SU-DHL-6 (cell line): ENCODE measurements around the gene PLXDC2.

Experiments
- H2AFZ ChIP-seq: fragments of 200-600 bp; sonication (generic); 2 replicates; pipeline ENCODE4 v1.6.1; 2014; ENCODE audit warnings: low read depth, mild to moderate bottlenecking, moderate library complexity, mixed read lengths, antibody characterized with exemption, low read length; ENCODE audit not compliant: severe bottlenecking
- H3F3A ChIP-seq: fragments of 200-600 bp; shearing (Covaris generic); 2 replicates; pipeline ENCODE4 v1.6.0; 2016; ENCODE audit warnings: antibody characterized with exemption, mild to moderate bottlenecking; ENCODE audit not compliant: insufficient read depth
- H3K27ac ChIP-seq: fragments of 200-600 bp; sonication (generic); 2 replicates; pipeline ENCODE4 v1.5.1; 2016; ENCODE audit warnings: low read depth, mild to moderate bottlenecking, low read length, moderate library complexity, mixed read lengths
- H3K27me3 ChIP-seq: fragments of 200-600 bp; sonication (generic), shearing (Covaris generic); 2 replicates; pipeline ENCODE4 v1.6.0; 2014; ENCODE audit warnings: mild to moderate bottlenecking, low read length
- H3K36me3 ChIP-seq: fragments of 200-600 bp; sonication (generic); 2 replicates; pipeline ENCODE4 v1.6.1; 2014; ENCODE audit warnings: mild to moderate bottlenecking, low read length, mixed read lengths
- H3K4me2 ChIP-seq: fragments of 300-600, 200-600 bp; shearing (Covaris generic), sonication (generic); 2 replicates; pipeline ENCODE4 v1.6.0; 2014; ENCODE audit warnings: low read length, low read depth, mild to moderate bottlenecking; ENCODE audit not compliant: poor library complexity, severe bottlenecking
- H3K4me3 ChIP-seq: fragments of 200-600 bp; sonication (generic); 2 replicates; pipeline ENCODE4 v1.5.1; 2014; ENCODE audit warnings: antibody characterized with exemption, low read length, mild to moderate bottlenecking, mixed read lengths; ENCODE audit not compliant: insufficient read depth, poor library complexity, severe bottlenecking
- H3K79me2 ChIP-seq: fragments of 200-600 bp; sonication (generic); 2 replicates; pipeline ENCODE4 v1.6.1; 2014; ENCODE audit warnings: mild to moderate bottlenecking, low read length, moderate library complexity; ENCODE audit not compliant: insufficient read depth
- H3K9ac ChIP-seq: fragments of 200-600 bp; sonication (generic); 2 replicates; pipeline ENCODE4 v1.7.0; 2014; ENCODE audit warnings: mild to moderate bottlenecking, low read length
- H3K9me2 ChIP-seq: fragments of 200-600 bp; sonication (generic); replicated peaks from 2 replicates; pipeline ENCODE4 v1.6.1; 2014; ENCODE audit warnings: low read length; ENCODE audit not compliant: insufficient read depth
- H3K9me3 ChIP-seq: fragments of 200-600 bp; sonication (generic); 2 replicates; pipeline ENCODE4 v1.6.1; 2014; ENCODE audit warnings: low read length, mixed read lengths; ENCODE audit not compliant: insufficient read depth
- H4K20me1 ChIP-seq: fragments of 200-600 bp; sonication (generic); 2 replicates; pipeline ENCODE4 v1.6.1; 2014; ENCODE audit warnings: low read depth, mild to moderate bottlenecking, antibody characterized with exemption, low read length, moderate library complexity, mixed read lengths
- EZH2phosphoT487 ChIP-seq: fragments of 200-600 bp; sonication (generic), shearing (Covaris generic); conservative IDR thresholded peaks from 2 replicates; pipeline ENCODE4 v1.6.1; 2018; ENCODE audit warnings: mild to moderate bottlenecking, antibody characterized with exemption, low read length, moderate library complexity, mixed read lengths
- TF ChIP-seq, protein P1 (sequence below): fragments of 200-600 bp; sonication (generic); IDR thresholded peaks from one replicate; pipeline ENCODE4 v1.5.1; 2017; ENCODE audit warnings: antibody characterized with exemption, mild to moderate bottlenecking, low read length, moderate library complexity; ENCODE audit not compliant: insufficient read depth, poor library complexity, severe bottlenecking

Gene PLXDC2

DNA sequence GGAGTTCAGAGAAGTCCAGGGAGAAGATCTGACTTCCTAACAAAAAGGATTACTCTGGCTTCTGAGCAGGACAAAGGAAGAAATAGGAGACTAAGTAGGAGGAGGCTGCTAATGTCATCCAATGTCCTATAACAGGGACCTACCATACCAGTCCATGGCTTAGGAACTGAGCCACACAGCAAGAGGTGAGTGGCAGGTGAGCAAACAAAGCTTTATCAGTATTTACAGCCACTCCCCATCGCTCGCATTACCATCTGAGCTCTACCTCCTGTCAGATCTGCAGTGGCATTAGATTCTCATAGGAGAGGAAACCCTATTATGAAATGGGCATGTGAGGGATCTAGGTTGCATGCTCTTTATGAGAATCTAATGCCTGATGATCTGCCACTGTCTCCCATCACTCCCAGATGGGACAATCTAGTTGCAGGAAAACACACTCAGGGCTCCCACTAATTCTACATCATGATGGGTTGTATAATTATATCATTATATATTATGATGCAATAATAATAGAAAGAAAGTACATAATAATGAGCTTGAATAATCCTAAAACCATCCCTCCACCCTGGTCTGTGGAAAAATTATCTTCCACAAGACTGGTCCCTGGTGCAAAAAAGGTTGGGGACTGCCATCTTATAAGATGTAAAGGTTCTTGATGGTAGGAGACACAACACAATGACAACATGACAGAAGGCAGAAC lies 487.4 kb downstream of the PLXDC2 start:
- no peaks in the 10 kb centered on the region for H3K9me3 ChIP-seq

DNA sequence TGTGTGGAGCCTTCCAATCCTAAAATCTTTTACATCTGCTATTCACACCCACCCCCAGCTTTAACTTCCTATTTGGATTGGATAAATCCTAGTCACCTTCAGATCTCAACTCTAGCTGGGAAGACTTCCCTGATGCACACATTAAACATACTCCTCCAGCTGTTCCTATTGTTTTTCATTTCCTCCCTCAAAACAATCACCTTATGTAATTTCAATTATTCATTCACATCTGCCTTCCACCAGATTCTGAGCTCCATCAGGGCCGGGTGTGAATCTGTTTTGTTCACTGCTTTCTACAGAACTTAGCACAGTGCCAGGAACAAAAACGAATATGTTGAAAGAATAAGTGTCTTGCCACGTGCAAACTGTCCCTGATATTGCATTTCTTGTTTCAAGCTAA lies 497.4 kb downstream of the PLXDC2 start:
- Histone ChIP-seq H3K79me2 (no peaks in the 10 kb centered on the region), H3K27ac (no peak overlapping the region), H4K20me1 (no peaks in the 10 kb centered on the region), H3K4me2 (no peak overlapping the region), H2AFZ (no peak overlapping the region), H3K9me2 (no peaks in the 10 kb centered on the region), H3K27me3 (no peaks in the 10 kb centered on the region), H3K9ac (no peak overlapping the region), H3K4me3 (no peak overlapping the region), H3K9me3 (no peaks in the 10 kb centered on the region), H3F3A (no peaks in the 10 kb centered on the region), H3K36me3 (no peaks in the 10 kb centered on the region)
- no peak for TF ChIP-seq EZH2phosphoT487
- TF ChIP-seq, protein P1, sequence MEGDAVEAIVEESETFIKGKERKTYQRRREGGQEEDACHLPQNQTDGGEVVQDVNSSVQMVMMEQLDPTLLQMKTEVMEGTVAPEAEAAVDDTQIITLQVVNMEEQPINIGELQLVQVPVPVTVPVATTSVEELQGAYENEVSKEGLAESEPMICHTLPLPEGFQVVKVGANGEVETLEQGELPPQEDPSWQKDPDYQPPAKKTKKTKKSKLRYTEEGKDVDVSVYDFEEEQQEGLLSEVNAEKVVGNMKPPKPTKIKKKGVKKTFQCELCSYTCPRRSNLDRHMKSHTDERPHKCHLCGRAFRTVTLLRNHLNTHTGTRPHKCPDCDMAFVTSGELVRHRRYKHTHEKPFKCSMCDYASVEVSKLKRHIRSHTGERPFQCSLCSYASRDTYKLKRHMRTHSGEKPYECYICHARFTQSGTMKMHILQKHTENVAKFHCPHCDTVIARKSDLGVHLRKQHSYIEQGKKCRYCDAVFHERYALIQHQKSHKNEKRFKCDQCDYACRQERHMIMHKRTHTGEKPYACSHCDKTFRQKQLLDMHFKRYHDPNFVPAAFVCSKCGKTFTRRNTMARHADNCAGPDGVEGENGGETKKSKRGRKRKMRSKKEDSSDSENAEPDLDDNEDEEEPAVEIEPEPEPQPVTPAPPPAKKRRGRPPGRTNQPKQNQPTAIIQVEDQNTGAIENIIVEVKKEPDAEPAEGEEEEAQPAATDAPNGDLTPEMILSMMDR = no peak

More for the DNA sequence above, 487.4 kb downstream of the PLXDC2 start:
- H3K79me2 ChIP-seq = no peaks in the 10 kb centered on the region
- no peaks in the 10 kb centered on the region for H3K27me3 ChIP-seq
- TF ChIP-seq, protein P1 = no peak
- TF ChIP-seq EZH2phosphoT487 = no peak
- H3F3A ChIP-seq = no peaks in the 10 kb centered on the region
- no peak overlapping the region for H3K4me3 ChIP-seq
- H3K9me2 ChIP-seq = no peaks in the 10 kb centered on the region
- no peak overlapping the region for H3K27ac ChIP-seq
- H3K9ac ChIP-seq = no peak overlapping the region
- no peaks in the 10 kb centered on the region for H4K20me1 ChIP-seq
- H3K36me3 ChIP-seq = no peaks in the 10 kb centered on the region
- H3K4me2 ChIP-seq = no peak overlapping the region
- no peak overlapping the region for H2AFZ ChIP-seq

DNA sequence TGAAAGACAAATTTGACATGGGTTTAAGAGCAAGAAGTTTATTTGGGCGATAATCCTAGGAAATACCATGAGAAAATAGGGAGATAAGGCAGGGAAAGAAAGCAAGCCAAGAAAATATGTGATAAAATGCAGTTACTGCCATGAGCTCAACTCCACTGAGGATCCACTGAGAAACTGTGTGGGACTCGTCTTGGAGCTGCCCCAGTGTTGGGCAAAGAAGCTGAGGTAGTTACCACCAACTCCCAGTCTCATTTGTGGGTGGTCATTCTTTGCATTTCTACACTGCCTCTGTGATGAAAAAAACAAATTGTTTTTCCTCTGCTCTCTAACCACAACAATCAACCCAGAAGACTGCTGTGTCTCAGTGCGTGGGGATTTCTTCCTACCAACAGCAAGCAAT lies 498.2 kb downstream of the PLXDC2 start:
- H3K9me2 ChIP-seq = no peaks in the 10 kb centered on the region
- H3K27ac ChIP-seq = no peak overlapping the region
- no peak overlapping the region for H3K4me2 ChIP-seq
- H3K27me3 ChIP-seq = no peaks in the 10 kb centered on the region
- H3F3A ChIP-seq = no peaks in the 10 kb centered on the region
- H4K20me1 ChIP-seq = no peaks in the 10 kb centered on the region
- H2AFZ ChIP-seq = no peak overlapping the region
- H3K9ac ChIP-seq = no peak overlapping the region
- no peaks in the 10 kb centered on the region for H3K9me3 ChIP-seq
- no peak overlapping the region for H3K4me3 ChIP-seq
- H3K36me3 ChIP-seq = no peaks in the 10 kb centered on the region
- H3K79me2 ChIP-seq = no peaks in the 10 kb centered on the region
- no peak for TF ChIP-seq EZH2phosphoT487
- TF ChIP-seq, protein P1 = no peak
